OCI-LY7 (cell line): ENCODE data around the gene NEBL. TPM values are rescaled to one million over a fixed set of nuclear protein-coding genes. Genes with fewer than 3 reads are reported as not detected.

Experiments used
- BruUV-seq: library from RNA; stranded (reverse); fragments of 400-500 nt; replicated peaks from 2 replicates; lab custom pipeline; 2021; lab: Mats Ljungman, UMichigan
- CTCF ChIA-PET: fragments of 300-600 bp; sonication (Branson Sonifier 250); formaldehyde crosslinking; loops from one replicate; lab custom pipeline; 2022; ENCODE audit warnings: antibody characterized with exemption; ENCODE audit not compliant: unreplicated experiment; lab: Charles Lee
- POLR2A ChIA-PET: fragments of 300-600 bp; sonication (Branson Sonifier 250); formaldehyde crosslinking; loops from one replicate; lab custom pipeline; 2022; ENCODE audit warnings: antibody characterized with exemption; lab: Charles Lee
- DNase-seq: peaks from one replicate; pipeline ENCODE4 v3.0.0-alpha.2; 2015; ENCODE audit warnings: low spot score
- H2AFZ ChIP-seq: fragments of 200-600 bp; sonication (generic), shearing (Covaris generic); 2 replicates; pipeline ENCODE4 v1.6.1; 2014; ENCODE audit warnings: mild to moderate bottlenecking, antibody characterized with exemption, low read length, moderate library complexity
- H3K27ac ChIP-seq: fragments of 200-600 bp; sonication (generic); 2 replicates; pipeline ENCODE4 v1.5.1; 2014; ENCODE audit warnings: mixed run types, low read depth, mild to moderate bottlenecking, moderate library complexity, low read length, inconsistent platforms; ENCODE audit not compliant: poor library complexity, severe bottlenecking
- H3K36me3 ChIP-seq: fragments of 200-600 bp; sonication (generic); 2 replicates; pipeline ENCODE4 v1.6.1; 2014; ENCODE audit warnings: mild to moderate bottlenecking, antibody characterized with exemption, low read length, moderate library complexity, mixed read lengths; ENCODE audit not compliant: insufficient read depth
- H3K4me1 ChIP-seq: fragments of 200-600 bp; sonication (generic); 2 replicates; pipeline ENCODE4 v1.5.1; 2014; ENCODE audit warnings: mild to moderate bottlenecking, low read length; ENCODE audit not compliant: insufficient read depth, poor library complexity, severe bottlenecking
- H3K4me2 ChIP-seq: fragments of 200-600 bp; sonication (generic); 2 replicates; pipeline ENCODE4 v1.6.1; 2014; ENCODE audit warnings: mild to moderate bottlenecking, low read length
- H3K4me3 ChIP-seq: fragments of 200-600 bp; sonication (generic); 2 replicates; pipeline ENCODE4 v1.5.1; 2014; ENCODE audit warnings: mild to moderate bottlenecking, low read depth, low read length; ENCODE audit not compliant: poor library complexity, severe bottlenecking
- H3K79me2 ChIP-seq: fragments of 200-600 bp; sonication (generic); 2 replicates; pipeline ENCODE4 v1.6.1; 2016; ENCODE audit warnings: low read depth, mild to moderate bottlenecking, low read length, moderate library complexity, mixed read lengths; ENCODE audit not compliant: insufficient read depth
- H3K9me2 ChIP-seq: fragments of 200-600 bp; sonication (generic); 2 replicates; pipeline ENCODE4 v1.6.1; 2016; ENCODE audit warnings: mild to moderate bottlenecking, low read length, mixed read lengths; ENCODE audit not compliant: insufficient read depth
- H3K9me3 ChIP-seq: fragments of 200-600 bp; sonication (generic); 2 replicates; pipeline ENCODE4 v1.6.1; 2014; ENCODE audit warnings: mild to moderate bottlenecking, mixed run types, low read length, mixed read lengths
- H4K20me1 ChIP-seq: fragments of 200-600 bp; sonication (generic); 2 replicates; pipeline ENCODE4 v1.6.1; 2014; ENCODE audit warnings: mild to moderate bottlenecking, antibody characterized with exemption, low read length, moderate library complexity, mixed read lengths; ENCODE audit not compliant: insufficient read depth
- CTCF ChIP-seq: fragments of 200-600 bp; sonication (generic); conservative IDR thresholded peaks from 2 replicates; pipeline ENCODE4 v1.5.1; 2014; ENCODE audit warnings: mild to moderate bottlenecking, antibody characterized with exemption, low read length, moderate library complexity, mixed read lengths
- EZH2phosphoT487 ChIP-seq: fragments of 200-600 bp; sonication (generic); IDR thresholded peaks from 2 replicates; pipeline ENCODE4 v1.6.1; 2018; ENCODE audit warnings: low read depth, borderline replicate concordance, mild to moderate bottlenecking, mixed run types, antibody characterized with exemption, low read length, moderate library complexity, mixed read lengths
- intact Hi-C: fragments of 100-400 bp; cut with micrococcal nuclease; formaldehyde crosslinking; loops from one replicate; pipeline ENCODE4 v1.10.0; 2022; ENCODE audit not compliant: unreplicated experiment
- total RNA-seq, 2 experiments: library from RNA; depleted of rRNA in 1 of 2; stranded (reverse); fragments of >200 nt in 1 of 2; shearing (Covaris generic) in 1 of 2; gene quantifications; 2 replicates each; pipeline ENCODE4 v1.2.3, GENCODE V29; 2014 to 2022

The NEBL gene
- total RNA-seq, 2 experiments from 2014 or later, result 1.1 TPM; not detected in 1

DNA sequence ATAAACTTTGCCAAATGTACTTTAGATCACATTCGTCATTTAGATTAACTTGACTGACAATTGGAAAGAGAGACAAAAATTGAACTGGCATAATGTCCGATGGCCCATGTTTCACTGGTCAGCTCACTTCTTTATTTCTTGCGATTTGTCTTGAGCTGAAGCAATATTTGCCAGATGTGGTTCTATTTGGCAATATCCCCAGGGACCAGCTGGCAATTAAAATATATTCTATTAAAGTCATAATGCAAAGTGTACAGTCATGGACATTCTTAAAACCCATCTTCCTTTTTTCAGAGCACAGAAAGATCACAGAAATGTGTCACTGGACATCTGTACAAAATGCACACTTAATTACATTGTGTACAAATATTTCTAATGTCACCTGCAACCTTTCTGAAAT is 26.3 kb downstream of the NEBL start:
- POLR2A ChIA-PET, result interaction anchor here (0.7 kb wide), 1 partner anchor 523 kb away, joined by 5 read pairs; no protein-coding TSS in a partner anchor
- Histone ChIP-seq H3K4me2 (no peak overlapping the region), H4K20me1 (no peaks in the 10 kb centered on the region), H3K4me3 (no peak overlapping the region), H3K79me2 (no peaks in the 10 kb centered on the region), H3K9me2 (no peaks in the 10 kb centered on the region), H2AFZ (no peak overlapping the region), H3K27ac (no peak overlapping the region), H3K36me3 (no peaks in the 10 kb centered on the region), H3K4me1 (no peaks in the 10 kb centered on the region), H3K9me3 (no peaks in the 10 kb centered on the region)
- no peak for TF ChIP-seq EZH2phosphoT487
- TF ChIP-seq CTCF, result no peak
- BruUV-seq, result no TSS peak
- intact Hi-C loops, result no loop called here
- CTCF ChIA-PET, result no interaction called here
- DNase-seq, result no peak

GRCh38 chr10:20863008-20863407 is 34.1 kb downstream of the NEBL start:
- Histone ChIP-seq H3K79me2 (no peaks in the 10 kb centered on the region), H3K36me3 (no peaks in the 10 kb centered on the region), H3K4me3 (no peak overlapping the region), H2AFZ (no peak overlapping the region), H3K9me2 (no peaks in the 10 kb centered on the region), H3K9me3 (no peaks in the 10 kb centered on the region), H3K27ac (no peak overlapping the region), H4K20me1 (no peaks in the 10 kb centered on the region), H3K4me2 (no peak overlapping the region), H3K4me1 (no peaks in the 10 kb centered on the region)
- DNase-seq, result no peak
- intact Hi-C loops, result no loop called here
- TF ChIP-seq EZH2phosphoT487 (no peak), CTCF (no peak)
- BruUV-seq, result no TSS peak
- ChIA-PET CTCF (no interaction called here), POLR2A (interaction anchor here (0.6 to 0.9 kb wide), 2 partner anchors 9 to 25 kb away, joined by 3 read pairs; no protein-coding TSS in a partner anchor)

DNA sequence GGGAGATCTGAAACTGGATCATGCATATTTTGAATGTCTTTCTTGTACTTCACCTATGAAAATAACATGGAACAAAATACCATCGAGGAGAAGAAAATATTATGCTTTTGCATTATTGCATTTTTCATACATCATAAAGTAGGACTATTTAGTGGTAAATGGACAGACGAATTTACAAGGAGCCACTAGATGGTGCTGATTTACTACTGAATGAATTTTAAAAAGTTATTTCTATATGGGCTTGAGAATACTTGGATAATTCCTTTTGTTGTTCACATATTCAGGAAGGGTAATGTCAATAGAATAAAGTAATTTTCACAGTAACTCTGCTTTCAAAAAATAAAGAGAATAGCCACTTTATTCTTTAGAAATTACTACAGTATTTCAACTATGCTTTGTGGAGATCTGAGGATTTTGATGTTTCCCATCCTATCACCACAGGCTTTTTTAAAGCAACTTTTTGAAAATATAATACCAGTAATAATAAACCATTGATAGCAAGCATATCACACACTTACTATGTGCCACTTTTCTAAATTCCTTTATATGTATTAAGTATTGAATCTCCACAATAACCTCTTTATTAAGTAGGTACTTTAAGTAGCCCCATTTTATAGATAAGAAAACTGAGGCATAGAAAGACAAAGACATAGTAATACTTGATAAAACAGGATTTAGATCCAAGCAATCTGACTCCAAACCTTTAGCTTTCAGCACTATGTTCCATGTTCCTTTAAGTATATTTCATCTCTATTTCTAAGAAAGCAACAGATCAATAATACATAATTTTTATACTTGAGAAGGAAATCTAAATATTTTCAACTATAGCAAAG is 38.6 kb downstream of the NEBL start:
- Histone ChIP-seq H3K4me1 (no peaks in the 10 kb centered on the region), H3K9me3 (no peaks in the 10 kb centered on the region), H3K4me2 (no peak overlapping the region), H3K9me2 (no peaks in the 10 kb centered on the region), H3K79me2 (no peaks in the 10 kb centered on the region), H2AFZ (no peak overlapping the region), H4K20me1 (no peaks in the 10 kb centered on the region), H3K36me3 (no peaks in the 10 kb centered on the region), H3K4me3 (no peak overlapping the region), H3K27ac (no peak overlapping the region)
- BruUV-seq, result no TSS peak
- POLR2A ChIA-PET, result interaction anchor here (0.6 to 1.2 kb wide), 2 partner anchors 14 to 524 kb away, joined by 3 to 4 read pairs; no protein-coding TSS in a partner anchor
- CTCF ChIA-PET, result no interaction called here
- DNase-seq, result peak; percentile 44
- intact Hi-C loops, result loop anchor here (1.0 to 5.0 kb wide), 3 partner anchors 162 to 639 kb away; no protein-coding TSS in a partner anchor
- TF ChIP-seq EZH2phosphoT487 (no peak), CTCF (peak; percentile 89)
